ENCODE measurements around the gene NQO2. TPM values are rescaled to one million over a fixed set of nuclear protein-coding genes. Genes with fewer than 3 reads are reported as not detected.
"Not testable (repeated sequence)": the region's sequence is repeated elsewhere in the genome, so short reads cannot be mapped to it uniquely, and the experiment has no call there.

Gene NQO2
- total and polyA plus RNA-seq, 2 of the 13 experiments (the other 11 are each of a cell fraction or from before 2014, with no cell fraction given) = 32.2 to 56.5 TPM

GRCh38 chr6:3048009-3048408, 48.3 kb downstream of the NQO2 start:
- H3K4me2 ChIP-seq (ENCODE audit: low read depth, low read length); H3K79me2 ChIP-seq (ENCODE audit: insufficient read depth, low read length); H4K20me1 ChIP-seq (ENCODE audit: insufficient read depth, low read length); H3K9ac ChIP-seq (ENCODE audit: insufficient read depth, low read depth, low read length); intact Hi-C loops (cut with micrococcal nuclease; ENCODE audit: unreplicated experiment); H3K36me3 ChIP-seq (replicated peaks in 1 of 2; ENCODE audit: control insufficient read depth in 1 of 2, insufficient read depth in 2 of 2, low read length in 2 of 2); FAIRE-seq; H3K4me3 ChIP-seq (replicated peaks in 1 of 3; ENCODE audit: insufficient read depth in 1 of 3, low read depth in 2 of 3, low read length in 3 of 3); ATAC-seq; DNase-seq (ENCODE audit: low spot score); BruUV-seq (replicated peaks); in situ Hi-C loops (cut with HindIII; ENCODE audit: extremely low pct_ligation_motif_present, low pct_unique_long_range_greater_than_20kb); H2AFZ ChIP-seq (ENCODE audit: low read length); CTCF ChIA-PET (ENCODE audit: low intra/inter-chr PET ratio, low total read pairs); H3K27ac ChIP-seq (ENCODE audit: extremely low read length, insufficient read depth, low read length); H3K9me3 ChIP-seq (ENCODE audit: low read length): not testable (repeated sequence)
- Histone ChIP-seq H3K4me1 (ENCODE audit: insufficient read depth, low read length) (peaks cover 10% of the 10 kb centered on the region), H3K27me3 (ENCODE audit: control insufficient read depth in 1 of 2, insufficient read depth in 2 of 2, low read length in 2 of 2) (peaks cover 0 to 26% of the 10 kb centered on the region in 2 experiments; a peak in 2 of 5 replicates)
- POLR2A ChIA-PET = interaction anchor here (1.8 kb wide), 1 partner anchor 49 kb away, joined by 4 read pairs; no protein-coding TSS in a partner anchor
- 71% methylated on average over 4 of the region's 4 CpGs for WGBS (ENCODE audit: low lambda C conversion rate)
- TF ChIP-seq ZNF460 (CRISPR knock-in tag; IDR thresholded peaks at IDR 0.05; ENCODE audit: borderline replicate concordance) = peak; percentile 16; the same call in 1 of the 2 replicates

GRCh38 chr6:3052481-3053230, 53.0 kb downstream of the NQO2 start:
- ChIA-PET POLR2A (interaction anchor here (0.6 to 3.3 kb wide), 16 partner anchors 11 to 968 kb away, joined by 3 to 122 read pairs (median 6); partner anchors contain the start of genes NQO2, RIPK1, SERPINB1 and SERPINB6), CTCF (ENCODE audit: low intra/inter-chr PET ratio, low total read pairs) (interaction anchor here (1.4 to 1.9 kb wide), 2 partner anchors 51 to 55 kb away, joined by 4 to 9 read pairs; no protein-coding TSS in a partner anchor)
- Histone ChIP-seq H3K36me3 (replicated peaks in 1 of 2; ENCODE audit: control insufficient read depth in 1 of 2, insufficient read depth in 2 of 2, low read length in 2 of 2) (no peaks in the 10 kb centered on the region), H3K27ac (ENCODE audit: extremely low read length, insufficient read depth, low read length) (peak overlapping the region; percentile 85), H3K4me2 (ENCODE audit: low read depth, low read length) (peak overlapping the region; percentile 88), H3K4me3 (replicated peaks in 1 of 3; ENCODE audit: insufficient read depth in 1 of 3, low read depth in 2 of 3, low read length in 3 of 3) (peak overlapping the region; percentile 57 to 80 (median 72)), H2AFZ (ENCODE audit: low read length) (peak overlapping the region; percentile 13), H3K9ac (ENCODE audit: insufficient read depth, low read depth, low read length) (peak overlapping the region; percentile 67), H3K4me1 (ENCODE audit: insufficient read depth, low read length) (peaks cover 46% of the 10 kb centered on the region), H3K27me3 (ENCODE audit: control insufficient read depth in 1 of 2, insufficient read depth in 2 of 2, low read length in 2 of 2) (peaks cover 0 to 30% of the 10 kb centered on the region in 2 experiments; a peak in 2 of 5 replicates), H4K20me1 (ENCODE audit: insufficient read depth, low read length) (no peaks in the 10 kb centered on the region), H3K9me3 (ENCODE audit: low read length) (no peaks in the 10 kb centered on the region), H3K79me2 (ENCODE audit: insufficient read depth, low read length) (no peaks in the 10 kb centered on the region)
- in situ Hi-C loops (cut with HindIII; ENCODE audit: extremely low pct_ligation_motif_present, low pct_unique_long_range_greater_than_20kb) = loop anchor here (5.0 kb wide), 2 partner anchors 55 to 100 kb away; partner anchors contain the start of gene NQO2
- BruUV-seq (replicated peaks) = no TSS peak
- ATAC-seq (peak; percentile 35), DNase-seq (ENCODE audit: low spot score) (no peak), FAIRE-seq (peak; percentile 12)
- intact Hi-C loops (cut with micrococcal nuclease; ENCODE audit: unreplicated experiment) = loop anchor here (1.0 to 10.0 kb wide), 3 partner anchors 20 to 1458 kb away; partner anchors contain the start of gene NQO2
- WGBS (ENCODE audit: low lambda C conversion rate) = 4% methylated on average over 17 of the region's 17 CpGs
- 0 out of 2 replicates have a peak, but pooled peaks have one; percentile 57 for TF ChIP-seq HIVEP1 (CRISPR knock-in tag; IDR thresholded peaks at IDR 0.05)
- TF ChIP-seq ZNF644 (CRISPR knock-in tag; IDR thresholded peaks at IDR 0.05; ENCODE audit: low read depth) = 0 out of 2 replicates have a peak, but pooled peaks have one; percentile 38
- TF ChIP-seq GATAD1 (CRISPR knock-in tag; IDR thresholded peaks at IDR 0.05) = no peak
- 0 out of 2 replicates have a peak, but pooled peaks have one; percentile 70 for TF ChIP-seq GTF3A (CRISPR knock-in tag; conservative IDR thresholded peaks at IDR 0.05)
- 0 out of 2 replicates have a peak, but pooled peaks have one; percentile 30 for TF ChIP-seq ZNF501 (CRISPR knock-in tag; IDR thresholded peaks at IDR 0.05)
- 0 out of 2 replicates have a peak, but pooled peaks have one; percentile 7 for TF ChIP-seq ZNF558 (CRISPR knock-in tag; IDR thresholded peaks at IDR 0.05; ENCODE audit: borderline replicate concordance)
- TF ChIP-seq ZHX2 (IDR thresholded peaks at IDR 0.05; ENCODE audit: low read depth) = 0 out of 2 replicates have a peak, but pooled peaks have one; percentile 13
- no peak for TF ChIP-seq ZHX2 (CRISPR knock-in tag; IDR thresholded peaks at IDR 0.05; ENCODE audit: borderline replicate concordance)
